Ishikawa (cell line): ENCODE data around the gene TMEM221.

ENCODE experiments used
- EP300 ChIP-seq: IDR thresholded peaks from 2 replicates; pipeline ENCODE4 v1.6.1; 2012; ENCODE audit warnings: borderline replicate concordance
- FOXM1 ChIP-seq: IDR thresholded peaks from 2 replicates; pipeline ENCODE4 v1.6.1; 2012; ENCODE audit warnings: low read depth, borderline replicate concordance
- RAD21 ChIP-seq: IDR thresholded peaks from 2 replicates; pipeline ENCODE4 v1.6.1; 2012; ENCODE audit warnings: low read depth
- TEAD4 ChIP-seq: IDR thresholded peaks from 2 replicates; pipeline ENCODE4 v1.6.1; 2012
- ZBTB7A ChIP-seq: IDR thresholded peaks from 2 replicates; pipeline ENCODE4 v1.6.1; 2012; ENCODE audit warnings: low read depth
- TF ChIP-seq, protein P1 (sequence below): IDR thresholded peaks from 2 replicates; pipeline ENCODE4 v1.6.1; 2012
- TF ChIP-seq, protein P2 (sequence below): IDR thresholded peaks from 2 replicates; pipeline ENCODE4 v1.6.1; 2012; ENCODE audit warnings: low read depth, mild to moderate bottlenecking

DNA sequence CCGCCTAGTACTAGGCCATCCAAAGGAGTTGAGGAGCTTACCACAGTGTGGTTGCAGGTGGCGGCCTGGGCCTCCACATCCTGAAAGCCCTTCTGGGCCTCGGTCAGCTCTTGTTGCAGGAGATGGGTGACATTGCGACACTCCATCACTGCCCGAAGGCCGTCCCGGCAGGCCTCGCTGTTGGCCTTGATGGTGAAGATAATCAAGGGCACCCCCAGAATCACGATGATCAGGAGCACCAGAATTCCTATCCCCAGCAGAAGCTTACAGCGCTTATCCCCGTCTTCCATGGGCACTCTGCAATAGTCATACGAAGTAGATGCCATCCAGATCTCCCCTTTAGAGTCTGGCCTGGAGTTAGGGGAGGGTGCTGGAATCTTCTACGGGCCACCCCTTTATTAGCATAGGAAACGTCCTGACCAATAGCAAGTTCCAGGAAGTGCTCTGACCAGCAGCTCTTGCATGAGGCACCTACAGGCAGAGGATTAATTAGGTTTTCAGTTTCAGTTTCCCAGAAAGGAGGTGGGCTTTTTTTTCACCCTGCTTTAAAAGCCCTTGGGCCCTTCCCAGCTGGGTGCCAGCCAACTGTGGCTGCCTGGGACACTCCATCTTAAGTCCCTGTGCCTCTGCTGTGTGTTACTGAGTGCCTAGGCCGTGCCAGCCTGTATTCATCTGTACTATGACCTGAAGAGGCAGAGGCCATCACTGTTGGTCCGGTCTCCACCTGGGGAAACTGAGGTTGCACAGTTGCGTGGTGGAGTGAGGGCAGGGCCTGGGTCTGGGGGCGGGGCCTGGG is 43.0 kb downstream of the TMEM221 start, which contains the start of gene BST2:
- TF ChIP-seq TEAD4: no peak
- no peak for TF ChIP-seq EP300
- TF ChIP-seq, protein P1, sequence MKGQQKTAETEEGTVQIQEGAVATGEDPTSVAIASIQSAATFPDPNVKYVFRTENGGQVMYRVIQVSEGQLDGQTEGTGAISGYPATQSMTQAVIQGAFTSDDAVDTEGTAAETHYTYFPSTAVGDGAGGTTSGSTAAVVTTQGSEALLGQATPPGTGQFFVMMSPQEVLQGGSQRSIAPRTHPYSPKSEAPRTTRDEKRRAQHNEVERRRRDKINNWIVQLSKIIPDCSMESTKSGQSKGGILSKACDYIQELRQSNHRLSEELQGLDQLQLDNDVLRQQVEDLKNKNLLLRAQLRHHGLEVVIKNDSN: no peak
- no peak for TF ChIP-seq ZBTB7A
- TF ChIP-seq, protein P2, sequence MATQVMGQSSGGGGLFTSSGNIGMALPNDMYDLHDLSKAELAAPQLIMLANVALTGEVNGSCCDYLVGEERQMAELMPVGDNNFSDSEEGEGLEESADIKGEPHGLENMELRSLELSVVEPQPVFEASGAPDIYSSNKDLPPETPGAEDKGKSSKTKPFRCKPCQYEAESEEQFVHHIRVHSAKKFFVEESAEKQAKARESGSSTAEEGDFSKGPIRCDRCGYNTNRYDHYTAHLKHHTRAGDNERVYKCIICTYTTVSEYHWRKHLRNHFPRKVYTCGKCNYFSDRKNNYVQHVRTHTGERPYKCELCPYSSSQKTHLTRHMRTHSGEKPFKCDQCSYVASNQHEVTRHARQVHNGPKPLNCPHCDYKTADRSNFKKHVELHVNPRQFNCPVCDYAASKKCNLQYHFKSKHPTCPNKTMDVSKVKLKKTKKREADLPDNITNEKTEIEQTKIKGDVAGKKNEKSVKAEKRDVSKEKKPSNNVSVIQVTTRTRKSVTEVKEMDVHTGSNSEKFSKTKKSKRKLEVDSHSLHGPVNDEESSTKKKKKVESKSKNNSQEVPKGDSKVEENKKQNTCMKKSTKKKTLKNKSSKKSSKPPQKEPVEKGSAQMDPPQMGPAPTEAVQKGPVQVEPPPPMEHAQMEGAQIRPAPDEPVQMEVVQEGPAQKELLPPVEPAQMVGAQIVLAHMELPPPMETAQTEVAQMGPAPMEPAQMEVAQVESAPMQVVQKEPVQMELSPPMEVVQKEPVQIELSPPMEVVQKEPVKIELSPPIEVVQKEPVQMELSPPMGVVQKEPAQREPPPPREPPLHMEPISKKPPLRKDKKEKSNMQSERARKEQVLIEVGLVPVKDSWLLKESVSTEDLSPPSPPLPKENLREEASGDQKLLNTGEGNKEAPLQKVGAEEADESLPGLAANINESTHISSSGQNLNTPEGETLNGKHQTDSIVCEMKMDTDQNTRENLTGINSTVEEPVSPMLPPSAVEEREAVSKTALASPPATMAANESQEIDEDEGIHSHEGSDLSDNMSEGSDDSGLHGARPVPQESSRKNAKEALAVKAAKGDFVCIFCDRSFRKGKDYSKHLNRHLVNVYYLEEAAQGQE: no peak
- TF ChIP-seq RAD21: no peak
- TF ChIP-seq FOXM1: no peak
